ENCODE data around the gene IL1F10. TPM values are rescaled to one million over a fixed set of nuclear protein-coding genes. Genes with fewer than 3 reads are reported as not detected.

IL1F10 gene
- total RNA-seq, 2 experiments from 2014 or later = not detected

DNA sequence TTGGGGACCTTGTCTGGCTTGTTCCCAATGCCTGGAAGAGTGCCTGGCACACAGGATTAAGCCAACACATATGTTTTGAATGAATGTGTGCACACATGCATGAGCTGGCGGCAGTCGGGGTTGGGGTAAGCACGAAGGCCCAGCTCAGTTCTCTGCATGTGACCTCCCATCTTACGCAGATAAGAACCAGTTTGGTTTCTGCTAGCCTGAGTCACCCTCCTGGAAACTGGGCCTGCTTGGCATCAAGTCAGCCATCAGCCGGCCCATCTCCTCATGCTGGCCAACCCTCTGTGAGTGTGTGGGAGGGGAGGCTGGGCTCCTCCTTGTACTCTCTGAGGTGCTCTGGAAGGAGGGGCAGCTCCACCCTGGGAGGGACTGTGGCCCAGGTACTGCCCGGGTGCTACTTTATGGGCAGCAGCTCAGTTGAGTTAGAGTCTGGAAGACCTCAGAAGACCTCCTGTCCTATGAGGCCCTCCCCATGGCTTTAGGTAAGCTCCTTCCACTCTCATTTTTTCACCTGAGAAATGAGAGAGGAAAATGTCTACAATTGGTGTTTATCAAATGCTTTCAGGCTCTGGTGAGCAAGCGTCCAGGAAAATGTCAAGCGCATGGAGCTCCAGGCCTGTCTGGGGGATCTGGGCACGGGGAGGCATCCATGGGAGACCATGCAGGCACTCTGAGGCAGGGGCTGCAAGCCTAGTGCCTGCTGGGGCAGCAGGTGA is 49.9 kb downstream of the IL1F10 start:
- Histone ChIP-seq H3K36me3 (ENCODE audit: insufficient read depth, low read length) (no peaks in the 10 kb centered on the region), H4K20me1 (ENCODE audit: insufficient read depth, low read length) (no peaks in the 10 kb centered on the region), H3K4me3 (ENCODE audit: low read depth, low read length, poor library complexity, severe bottlenecking) (no peak overlapping the region), H3K79me2 (ENCODE audit: insufficient read depth, low read depth, low read length) (no peaks in the 10 kb centered on the region), H3K4me1 (ENCODE audit: insufficient read depth, low read length, poor library complexity, severe bottlenecking) (peaks cover 5% of the 10 kb centered on the region), H3K9me3 (ENCODE audit: low read length) (no peaks in the 10 kb centered on the region), H3K4me2 (ENCODE audit: low read length) (no peak overlapping the region), H3K9me2 (ENCODE audit: insufficient read depth, low read length) (no peaks in the 10 kb centered on the region), H3K27ac (ENCODE audit: low read depth, low read length, poor library complexity, severe bottlenecking) (no peak overlapping the region), H2AFZ (ENCODE audit: low read length) (no peak overlapping the region)
- ChIA-PET POLR2A (interaction anchor here (0.6 kb wide), 1 partner anchor 8 kb away, joined by 4 read pairs; no protein-coding TSS in a partner anchor), CTCF (ENCODE audit: unreplicated experiment) (no interaction called here)
- no TSS peak for BruUV-seq (replicated peaks)
- no peak for TF ChIP-seq EZH2phosphoT487 (IDR thresholded peaks at IDR 0.05; ENCODE audit: borderline replicate concordance, low read depth, low read length)
- TF ChIP-seq, protein P1, sequence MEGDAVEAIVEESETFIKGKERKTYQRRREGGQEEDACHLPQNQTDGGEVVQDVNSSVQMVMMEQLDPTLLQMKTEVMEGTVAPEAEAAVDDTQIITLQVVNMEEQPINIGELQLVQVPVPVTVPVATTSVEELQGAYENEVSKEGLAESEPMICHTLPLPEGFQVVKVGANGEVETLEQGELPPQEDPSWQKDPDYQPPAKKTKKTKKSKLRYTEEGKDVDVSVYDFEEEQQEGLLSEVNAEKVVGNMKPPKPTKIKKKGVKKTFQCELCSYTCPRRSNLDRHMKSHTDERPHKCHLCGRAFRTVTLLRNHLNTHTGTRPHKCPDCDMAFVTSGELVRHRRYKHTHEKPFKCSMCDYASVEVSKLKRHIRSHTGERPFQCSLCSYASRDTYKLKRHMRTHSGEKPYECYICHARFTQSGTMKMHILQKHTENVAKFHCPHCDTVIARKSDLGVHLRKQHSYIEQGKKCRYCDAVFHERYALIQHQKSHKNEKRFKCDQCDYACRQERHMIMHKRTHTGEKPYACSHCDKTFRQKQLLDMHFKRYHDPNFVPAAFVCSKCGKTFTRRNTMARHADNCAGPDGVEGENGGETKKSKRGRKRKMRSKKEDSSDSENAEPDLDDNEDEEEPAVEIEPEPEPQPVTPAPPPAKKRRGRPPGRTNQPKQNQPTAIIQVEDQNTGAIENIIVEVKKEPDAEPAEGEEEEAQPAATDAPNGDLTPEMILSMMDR (conservative IDR thresholded peaks at IDR 0.05; ENCODE audit: low read length) = no peak
- DNase-seq (ENCODE audit: low spot score) = no peak
- intact Hi-C loops (cut with micrococcal nuclease; ENCODE audit: unreplicated experiment) = no loop called here

DNA sequence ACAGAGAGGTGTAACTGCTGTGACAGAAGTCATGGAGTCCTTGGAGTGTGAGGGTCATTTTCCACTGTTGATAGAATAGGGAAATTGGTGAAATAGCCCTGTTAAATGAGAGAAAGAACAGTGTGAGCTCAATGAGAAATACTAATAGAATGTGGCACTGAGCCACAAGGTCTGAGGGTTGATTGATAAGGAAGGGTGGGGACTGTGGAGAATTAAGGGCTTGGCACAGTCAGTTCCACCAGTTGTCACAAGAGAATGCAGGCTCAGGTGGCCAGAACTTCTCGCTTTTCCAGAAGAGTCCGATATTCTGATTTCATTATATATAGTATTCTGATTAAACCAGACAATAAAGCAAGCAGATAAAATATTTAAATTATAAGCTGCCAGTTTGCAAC is 50.5 kb downstream of the IL1F10 start:
- BruUV-seq (replicated peaks) = no TSS peak

More for the DNA sequence above, 50.5 kb downstream of the IL1F10 start:
- no peak overlapping the region for H3K4me3 ChIP-seq (ENCODE audit: low read depth, low read length, poor library complexity, severe bottlenecking)
- intact Hi-C loops (cut with micrococcal nuclease; ENCODE audit: unreplicated experiment) = no loop called here
- ChIA-PET CTCF (ENCODE audit: unreplicated experiment) (no interaction called here), POLR2A (interaction anchor here (0.6 to 0.9 kb wide), 3 partner anchors 9 to 303 kb away, joined by 3 to 4 read pairs (median 4); no protein-coding TSS in a partner anchor)
- H3K4me2 ChIP-seq (ENCODE audit: low read length) = no peak overlapping the region
- peaks cover 5% of the 10 kb centered on the region for H3K4me1 ChIP-seq (ENCODE audit: insufficient read depth, low read length, poor library complexity, severe bottlenecking)
- no peaks in the 10 kb centered on the region for H4K20me1 ChIP-seq (ENCODE audit: insufficient read depth, low read length)
- no peaks in the 10 kb centered on the region for H3K79me2 ChIP-seq (ENCODE audit: insufficient read depth, low read depth, low read length)
- TF ChIP-seq, protein P1 (conservative IDR thresholded peaks at IDR 0.05; ENCODE audit: low read length) = no peak
- TF ChIP-seq EZH2phosphoT487 (IDR thresholded peaks at IDR 0.05; ENCODE audit: borderline replicate concordance, low read depth, low read length) = no peak
- no peaks in the 10 kb centered on the region for H3K36me3 ChIP-seq (ENCODE audit: insufficient read depth, low read length)
- DNase-seq (ENCODE audit: low spot score) = no peak
- no peaks in the 10 kb centered on the region for H3K9me2 ChIP-seq (ENCODE audit: insufficient read depth, low read length)
- no peak overlapping the region for H2AFZ ChIP-seq (ENCODE audit: low read length)
- H3K9me3 ChIP-seq (ENCODE audit: low read length) = no peaks in the 10 kb centered on the region
- H3K27ac ChIP-seq (ENCODE audit: low read depth, low read length, poor library complexity, severe bottlenecking) = no peak overlapping the region
